Activated CD4-positive, alpha-beta memory T cell treated with anti-CD3 and anti-CD28 coated beads for 36 hours (primary cell): ENCODE results near the gene PIF1. TPM values are rescaled to one million over a fixed set of nuclear protein-coding genes. Genes with fewer than 3 reads are reported as not detected.
"Not testable (repeated sequence)": the region's sequence is repeated elsewhere in the genome, so short reads cannot be mapped to it uniquely, and the experiment has no call there.

Source experiments
- CTCF ChIA-PET: fragments of 350-600 bp; sonication (Branson Sonifier 250); formaldehyde crosslinking; loops from one replicate; lab custom pipeline; 2021; ENCODE audit warnings: antibody characterized with exemption, inconsistent platforms; lab: Charles Lee
- POLR2A ChIA-PET: fragments of 350-600 bp; sonication (Branson Sonifier 250); formaldehyde crosslinking; loops from one replicate; lab custom pipeline; 2021; ENCODE audit warnings: antibody characterized with exemption; lab: Charles Lee
- DNase-seq: peaks from one replicate; pipeline ENCODE4 v3.0.0-alpha.2; 2020
- H3K27ac Mint-ChIP-seq: one replicate; pipeline ENCODE4 v1.8.0; 2021; ENCODE audit warnings: mixed read lengths
- H3K27me3 Mint-ChIP-seq: one replicate; pipeline ENCODE4 v1.8.0; 2021; ENCODE audit warnings: mixed read lengths
- H3K36me3 Mint-ChIP-seq: one replicate; pipeline ENCODE4 v1.8.0; 2021; ENCODE audit warnings: mixed read lengths
- H3K4me1 Mint-ChIP-seq: one replicate; pipeline ENCODE4 v1.8.0; 2021; ENCODE audit warnings: low read depth, mixed read lengths
- H3K4me3 Mint-ChIP-seq: one replicate; pipeline ENCODE4 v1.8.0; 2021; ENCODE audit warnings: mild to moderate bottlenecking, mixed read lengths
- H3K9me3 Mint-ChIP-seq: one replicate; pipeline ENCODE4 v1.8.0; 2021; ENCODE audit warnings: mixed read lengths
- intact Hi-C: fragments of 100-400 bp; cut with micrococcal nuclease; formaldehyde crosslinking; loops from one replicate; pipeline ENCODE4 v1.15.1; 2023
- total RNA-seq, 2 experiments: library from RNA; stranded (reverse); gene quantifications; one replicate each; pipeline ENCODE4 v1.2.3, GENCODE V29; 2021

Gene PIF1
- total RNA-seq, 2 experiments from 2014 or later = 23.6 to 30.2 TPM

- intact Hi-C loops = loop anchor here (1.0 kb wide), 1 partner anchor 56 kb away; no protein-coding TSS in a partner anchor
- POLR2A ChIA-PET = interaction anchor here (0.6 to 1.4 kb wide), 2 partner anchors 45 to 56 kb away, joined by 3 to 5 read pairs; no protein-coding TSS in a partner anchor
- Mint-ChIP-seq H3K9me3 (no peaks in the 10 kb centered on the region), H3K36me3 (peaks cover 2% of the 10 kb centered on the region), H3K4me3 (no peak overlapping the region), H3K27me3 (no peaks in the 10 kb centered on the region), H3K27ac (peak overlapping the region; percentile 80), H3K4me1 (peaks cover 40% of the 10 kb centered on the region)
- DNase-seq = peak; percentile 62
- CTCF ChIA-PET = interaction anchor here (0.8 to 1.3 kb wide), 4 partner anchors 12 to 69 kb away, joined by 3 to 6 read pairs (median 4); partner anchors contain the start of gene PIF1
Observed at GRCh38 chr15:64837502-64837901, 12.1 kb upstream of the PIF1 start.

- ChIA-PET CTCF (interaction anchor here (0.6 to 2.2 kb wide), 22 partner anchors 10 to 673 kb away, joined by 3 to 34 read pairs (median 5); partner anchors contain the start of genes PIF1 and PPIB), POLR2A (interaction anchor here (1.1 to 2.1 kb wide), 3 partner anchors 11 to 58 kb away, joined by 4 to 10 read pairs (median 6); partner anchors contain the start of gene PIF1)
- DNase-seq = no peak
- Mint-ChIP-seq H3K36me3 (peaks cover 2% of the 10 kb centered on the region), H3K9me3 (no peaks in the 10 kb centered on the region), H3K27me3 (no peaks in the 10 kb centered on the region), H3K4me1 (peaks cover 40% of the 10 kb centered on the region), H3K27ac (peak overlapping the region; percentile 59), H3K4me3 (peak overlapping the region; percentile 59)
- intact Hi-C loops = no loop called here
Observed at GRCh38 chr15:64836023-64836536, 10.6 kb upstream of the PIF1 start.

- H3K9me3 Mint-ChIP-seq = no peaks in the 10 kb centered on the region
- intact Hi-C loops = no loop called here
- H3K27ac Mint-ChIP-seq = no peak overlapping the region
- no peaks in the 10 kb centered on the region for H3K27me3 Mint-ChIP-seq
- CTCF ChIA-PET = no interaction called here
- POLR2A ChIA-PET = interaction anchor here (0.9 to 1.5 kb wide), 2 partner anchors 10 to 80 kb away, joined by 3 read pairs; no protein-coding TSS in a partner anchor
- H3K4me1 Mint-ChIP-seq = peaks cover 26% of the 10 kb centered on the region
- H3K4me3 Mint-ChIP-seq = no peak overlapping the region
- no peak for DNase-seq
- peaks cover 2% of the 10 kb centered on the region for H3K36me3 Mint-ChIP-seq
Observed at GRCh38 chr15:64833690-64834089, 8.2 kb upstream of the PIF1 start.

- CTCF ChIA-PET = no interaction called here
Observed at GRCh38 chr15:64828985-64829384, 3.5 kb upstream of the PIF1 start.

GRCh38 chr15:64824929-64825430, 467 bp downstream of the PIF1 start:
- peak overlapping the region; percentile 56 for H3K27ac Mint-ChIP-seq
- H3K9me3 Mint-ChIP-seq = no peaks in the 10 kb centered on the region
- DNase-seq = no peak
- H3K27me3 Mint-ChIP-seq = peaks cover 4% of the 10 kb centered on the region
- peak overlapping the region; percentile 82 for H3K4me3 Mint-ChIP-seq
- POLR2A ChIA-PET = interaction anchor here (1.0 to 1.7 kb wide), 3 partner anchors 11 to 69 kb away, joined by 5 to 8 read pairs (median 6); no protein-coding TSS in a partner anchor
- intact Hi-C loops = loop anchor here (1.0 to 2.0 kb wide), 4 partner anchors 10 to 78 kb away; partner anchors contain the start of gene PLEKHO2
- CTCF ChIA-PET = interaction anchor here (1.0 to 2.4 kb wide), 3 partner anchors 11 to 13 kb away, joined by 4 to 24 read pairs (median 6); no protein-coding TSS in a partner anchor
- H3K4me1 Mint-ChIP-seq = peaks cover 24% of the 10 kb centered on the region
- H3K36me3 Mint-ChIP-seq = peaks cover 1% of the 10 kb centered on the region

More at GRCh38 chr15:64828985-64829384, 3.5 kb upstream of the PIF1 start:
- no peak overlapping the region for H3K27ac Mint-ChIP-seq
- POLR2A ChIA-PET = no interaction called here
- H3K9me3 Mint-ChIP-seq = no peaks in the 10 kb centered on the region
- DNase-seq = no peak
- no peaks in the 10 kb centered on the region for H3K36me3 Mint-ChIP-seq
- H3K27me3 Mint-ChIP-seq = peaks cover 1% of the 10 kb centered on the region
- intact Hi-C loops = no loop called here
- H3K4me1 Mint-ChIP-seq = peaks cover 13% of the 10 kb centered on the region
- H3K4me3 Mint-ChIP-seq = no peak overlapping the region

- Mint-ChIP-seq H3K4me3 (no peak overlapping the region), H3K4me1 (no peaks in the 10 kb centered on the region), H3K9me3 (no peaks in the 10 kb centered on the region), H3K27ac (no peak overlapping the region), H3K27me3 (no peaks in the 10 kb centered on the region), H3K36me3 (no peaks in the 10 kb centered on the region)
- POLR2A ChIA-PET = no interaction called here
- no peak for DNase-seq
- intact Hi-C loops = no loop called here
- CTCF ChIA-PET = interaction anchor here (2.1 to 12.1 kb wide), 2 partner anchors 19 to 85 kb away, joined by 7 to 168 read pairs; no protein-coding TSS in a partner anchor
Observed at GRCh38 chr15:64816452-64816851, 9.0 kb downstream of the PIF1 start.

- H3K36me3 Mint-ChIP-seq, H3K4me3 Mint-ChIP-seq, H3K27me3 Mint-ChIP-seq, POLR2A ChIA-PET, H3K4me1 Mint-ChIP-seq, H3K27ac Mint-ChIP-seq, H3K9me3 Mint-ChIP-seq, intact Hi-C loops: not testable (repeated sequence)
- CTCF ChIA-PET = interaction anchor here (2.1 to 12.1 kb wide), 2 partner anchors 21 to 84 kb away, joined by 7 to 168 read pairs; no protein-coding TSS in a partner anchor
- DNase-seq = peak; percentile 14
Observed at GRCh38 chr15:64814965-64815364, 10.5 kb downstream of the PIF1 start.

- DNase-seq, H3K27ac Mint-ChIP-seq, POLR2A ChIA-PET, H3K27me3 Mint-ChIP-seq, H3K36me3 Mint-ChIP-seq, H3K4me3 Mint-ChIP-seq, intact Hi-C loops, H3K4me1 Mint-ChIP-seq, H3K9me3 Mint-ChIP-seq: not testable (repeated sequence)
- CTCF ChIA-PET = interaction anchor here (2.1 to 12.1 kb wide), 2 partner anchors 22 to 83 kb away, joined by 7 to 168 read pairs; no protein-coding TSS in a partner anchor
Observed at GRCh38 chr15:64814283-64814682, 11.2 kb downstream of the PIF1 start.

- Mint-ChIP-seq H3K4me1 (no peaks in the 10 kb centered on the region), H3K9me3 (no peaks in the 10 kb centered on the region), H3K27me3 (peaks cover 4% of the 10 kb centered on the region), H3K27ac (no peak overlapping the region), H3K4me3 (no peak overlapping the region), H3K36me3 (no peaks in the 10 kb centered on the region)
- ChIA-PET POLR2A (interaction anchor here (0.6 kb wide), 1 partner anchor 123 kb away, joined by 3 read pairs; no protein-coding TSS in a partner anchor), CTCF (interaction anchor here (12.1 kb wide), 1 partner anchor 82 kb away, joined by 168 read pairs; no protein-coding TSS in a partner anchor)
- no peak for DNase-seq
- intact Hi-C loops = no loop called here
Observed at GRCh38 chr15:64813075-64813474, 12.4 kb downstream of the PIF1 start.

GRCh38 chr15:64810497-64811326, 14.7 kb downstream of the PIF1 start:
- H3K4me3 Mint-ChIP-seq = no peak overlapping the region
- no peak overlapping the region for H3K27ac Mint-ChIP-seq
- intact Hi-C loops = no loop called here
- no peaks in the 10 kb centered on the region for H3K36me3 Mint-ChIP-seq
- POLR2A ChIA-PET = no interaction called here
- no peaks in the 10 kb centered on the region for H3K4me1 Mint-ChIP-seq
- CTCF ChIA-PET = interaction anchor here (0.6 to 12.1 kb wide), 33 partner anchors 9 to 840 kb away, joined by 3 to 168 read pairs (median 4); partner anchors contain the start of gene PIF1
- DNase-seq = no peak
- H3K27me3 Mint-ChIP-seq = peaks cover 6% of the 10 kb centered on the region
- no peaks in the 10 kb centered on the region for H3K9me3 Mint-ChIP-seq

GRCh38 chr15:64809649-64810496, 15.6 kb downstream of the PIF1 start:
- DNase-seq = peak; percentile 79
- ChIA-PET POLR2A (no interaction called here), CTCF (interaction anchor here (0.6 to 12.1 kb wide), 47 partner anchors 8 to 841 kb away, joined by 3 to 168 read pairs (median 4); no protein-coding TSS in a partner anchor)
- H3K27ac Mint-ChIP-seq = no peak overlapping the region
- H3K4me3 Mint-ChIP-seq = no peak overlapping the region
- no peaks in the 10 kb centered on the region for H3K9me3 Mint-ChIP-seq
- peaks cover 6% of the 10 kb centered on the region for H3K27me3 Mint-ChIP-seq
- intact Hi-C loops = loop anchor here (1.0 kb wide), 1 partner anchor 79 kb away; no protein-coding TSS in a partner anchor
- no peaks in the 10 kb centered on the region for H3K36me3 Mint-ChIP-seq
- H3K4me1 Mint-ChIP-seq = no peaks in the 10 kb centered on the region
